OCI-LY1 (cell line): ENCODE measurements around the gene TCF23.

Experiments
- EZH2 ChIP-seq: fragments of 200-600 bp; sonication (generic), shearing (Covaris generic); IDR thresholded peaks from 2 replicates; pipeline ENCODE4 v1.8.0; 2017; ENCODE audit warnings: borderline replicate concordance, mixed run types, mild to moderate bottlenecking, antibody characterized with exemption, low read length, moderate library complexity, mixed read lengths
- TF ChIP-seq, protein P1 (sequence below): fragments of 200-600 bp; sonication (generic), shearing (Covaris generic); IDR thresholded peaks from 2 replicates; pipeline ENCODE4 v1.5.1; 2017; ENCODE audit warnings: mild to moderate bottlenecking, antibody characterized with exemption, low read length, moderate library complexity, mixed read lengths

DNA sequence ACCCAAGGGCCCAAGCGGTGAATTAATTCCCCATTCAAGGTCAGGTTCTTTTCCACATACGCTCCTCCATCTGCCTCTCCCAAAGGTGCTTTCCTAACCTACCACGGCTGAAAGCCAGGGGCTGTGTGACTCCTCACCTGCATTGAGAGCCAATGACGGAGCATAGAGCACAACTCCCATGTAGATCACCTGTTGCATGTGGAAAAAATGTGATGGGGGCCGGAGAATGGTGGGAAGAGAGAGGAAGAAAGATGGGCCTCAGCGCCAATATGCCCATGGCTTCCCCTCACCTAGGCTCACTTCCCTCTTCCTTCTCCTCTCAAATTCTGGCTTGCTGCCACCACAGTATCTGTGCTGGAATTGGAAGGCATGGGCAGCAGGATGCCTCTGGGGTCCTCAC, 57.5 kb downstream of the TCF23 start:
- TF ChIP-seq, protein P1, sequence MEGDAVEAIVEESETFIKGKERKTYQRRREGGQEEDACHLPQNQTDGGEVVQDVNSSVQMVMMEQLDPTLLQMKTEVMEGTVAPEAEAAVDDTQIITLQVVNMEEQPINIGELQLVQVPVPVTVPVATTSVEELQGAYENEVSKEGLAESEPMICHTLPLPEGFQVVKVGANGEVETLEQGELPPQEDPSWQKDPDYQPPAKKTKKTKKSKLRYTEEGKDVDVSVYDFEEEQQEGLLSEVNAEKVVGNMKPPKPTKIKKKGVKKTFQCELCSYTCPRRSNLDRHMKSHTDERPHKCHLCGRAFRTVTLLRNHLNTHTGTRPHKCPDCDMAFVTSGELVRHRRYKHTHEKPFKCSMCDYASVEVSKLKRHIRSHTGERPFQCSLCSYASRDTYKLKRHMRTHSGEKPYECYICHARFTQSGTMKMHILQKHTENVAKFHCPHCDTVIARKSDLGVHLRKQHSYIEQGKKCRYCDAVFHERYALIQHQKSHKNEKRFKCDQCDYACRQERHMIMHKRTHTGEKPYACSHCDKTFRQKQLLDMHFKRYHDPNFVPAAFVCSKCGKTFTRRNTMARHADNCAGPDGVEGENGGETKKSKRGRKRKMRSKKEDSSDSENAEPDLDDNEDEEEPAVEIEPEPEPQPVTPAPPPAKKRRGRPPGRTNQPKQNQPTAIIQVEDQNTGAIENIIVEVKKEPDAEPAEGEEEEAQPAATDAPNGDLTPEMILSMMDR = no peak
- TF ChIP-seq EZH2 = no peak
